B cell (primary cell): ENCODE results near the gene ARHGAP32.

ENCODE experiments used
- EZH2 ChIP-seq: IDR thresholded peaks from 2 replicates; pipeline ENCODE4 v1.6.1; 2012; ENCODE audit warnings: borderline replicate concordance, low read depth, mild to moderate bottlenecking, moderate library complexity, low read length; ENCODE audit not compliant: insufficient read depth, poor library complexity, severe bottlenecking
- TF ChIP-seq, protein P1 (sequence below): fragments of 200-600 bp; IDR thresholded peaks from one replicate; pipeline ENCODE4 v1.8.0; 2022; ENCODE audit warnings: antibody characterized with exemption, mild to moderate bottlenecking

- TF ChIP-seq, protein P1, sequence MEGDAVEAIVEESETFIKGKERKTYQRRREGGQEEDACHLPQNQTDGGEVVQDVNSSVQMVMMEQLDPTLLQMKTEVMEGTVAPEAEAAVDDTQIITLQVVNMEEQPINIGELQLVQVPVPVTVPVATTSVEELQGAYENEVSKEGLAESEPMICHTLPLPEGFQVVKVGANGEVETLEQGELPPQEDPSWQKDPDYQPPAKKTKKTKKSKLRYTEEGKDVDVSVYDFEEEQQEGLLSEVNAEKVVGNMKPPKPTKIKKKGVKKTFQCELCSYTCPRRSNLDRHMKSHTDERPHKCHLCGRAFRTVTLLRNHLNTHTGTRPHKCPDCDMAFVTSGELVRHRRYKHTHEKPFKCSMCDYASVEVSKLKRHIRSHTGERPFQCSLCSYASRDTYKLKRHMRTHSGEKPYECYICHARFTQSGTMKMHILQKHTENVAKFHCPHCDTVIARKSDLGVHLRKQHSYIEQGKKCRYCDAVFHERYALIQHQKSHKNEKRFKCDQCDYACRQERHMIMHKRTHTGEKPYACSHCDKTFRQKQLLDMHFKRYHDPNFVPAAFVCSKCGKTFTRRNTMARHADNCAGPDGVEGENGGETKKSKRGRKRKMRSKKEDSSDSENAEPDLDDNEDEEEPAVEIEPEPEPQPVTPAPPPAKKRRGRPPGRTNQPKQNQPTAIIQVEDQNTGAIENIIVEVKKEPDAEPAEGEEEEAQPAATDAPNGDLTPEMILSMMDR, result no peak
- no peak for TF ChIP-seq EZH2
These were observed 129.0 kb downstream of the ARHGAP32 start for GRCh38 chr11:129063118-129063517.
